Measurements from ENCODE around the gene IL10.

IL10 gene

DNA sequence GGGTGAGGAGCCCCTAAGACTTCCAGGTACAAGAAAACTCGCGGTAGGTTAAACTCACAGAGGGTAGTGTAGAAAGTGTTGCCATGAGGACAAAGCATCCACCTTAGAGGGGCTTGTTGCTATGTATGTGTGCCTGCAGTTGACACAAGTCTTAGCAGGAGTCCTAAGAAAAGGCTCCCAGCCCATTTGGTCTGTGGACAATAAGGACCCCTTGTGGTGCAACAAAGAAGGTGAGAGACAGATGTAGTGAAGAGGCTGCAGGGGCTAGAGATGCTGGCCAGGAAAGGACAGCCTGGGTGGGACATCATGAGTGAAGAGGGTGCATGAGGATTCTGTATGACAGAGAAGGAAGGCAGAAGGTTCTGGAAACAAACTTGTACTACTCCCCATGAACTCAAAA, 36.3 kb upstream of the IL10 start:
- H3K4me3 ChIP-seq (ENCODE audit: low read depth, low read length), result no peak overlapping the region
- DNase-seq (ENCODE audit: low read depth), result no peak
- TF ChIP-seq, protein P1, sequence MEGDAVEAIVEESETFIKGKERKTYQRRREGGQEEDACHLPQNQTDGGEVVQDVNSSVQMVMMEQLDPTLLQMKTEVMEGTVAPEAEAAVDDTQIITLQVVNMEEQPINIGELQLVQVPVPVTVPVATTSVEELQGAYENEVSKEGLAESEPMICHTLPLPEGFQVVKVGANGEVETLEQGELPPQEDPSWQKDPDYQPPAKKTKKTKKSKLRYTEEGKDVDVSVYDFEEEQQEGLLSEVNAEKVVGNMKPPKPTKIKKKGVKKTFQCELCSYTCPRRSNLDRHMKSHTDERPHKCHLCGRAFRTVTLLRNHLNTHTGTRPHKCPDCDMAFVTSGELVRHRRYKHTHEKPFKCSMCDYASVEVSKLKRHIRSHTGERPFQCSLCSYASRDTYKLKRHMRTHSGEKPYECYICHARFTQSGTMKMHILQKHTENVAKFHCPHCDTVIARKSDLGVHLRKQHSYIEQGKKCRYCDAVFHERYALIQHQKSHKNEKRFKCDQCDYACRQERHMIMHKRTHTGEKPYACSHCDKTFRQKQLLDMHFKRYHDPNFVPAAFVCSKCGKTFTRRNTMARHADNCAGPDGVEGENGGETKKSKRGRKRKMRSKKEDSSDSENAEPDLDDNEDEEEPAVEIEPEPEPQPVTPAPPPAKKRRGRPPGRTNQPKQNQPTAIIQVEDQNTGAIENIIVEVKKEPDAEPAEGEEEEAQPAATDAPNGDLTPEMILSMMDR (IDR thresholded peaks at IDR 0.05; ENCODE audit: control insufficient read depth, extremely low read depth, insufficient read depth), result no peak

DNA sequence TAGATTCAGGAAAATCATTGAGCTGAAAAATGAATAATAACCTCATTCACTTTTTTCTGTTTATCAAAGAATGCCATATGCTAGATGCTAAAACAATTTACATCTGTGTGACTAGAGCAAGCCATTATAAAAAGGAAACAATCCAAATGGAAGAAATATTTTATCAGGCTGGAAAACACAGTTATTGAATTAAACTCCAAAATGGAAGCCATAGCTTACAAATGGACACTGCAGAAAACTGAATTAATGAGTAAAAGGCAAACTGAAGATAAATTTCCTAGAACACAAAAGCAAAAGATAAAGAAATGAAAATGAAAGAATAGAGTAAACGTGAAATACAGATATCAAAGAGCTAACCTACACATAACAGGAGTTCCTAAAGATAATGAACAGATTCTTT, 33.1 kb upstream of the IL10 start:
- no peak overlapping the region for H3K4me3 ChIP-seq (ENCODE audit: low read depth, low read length)
- TF ChIP-seq, protein P1 (IDR thresholded peaks at IDR 0.05; ENCODE audit: control insufficient read depth, extremely low read depth, insufficient read depth), result no peak
- no peak for DNase-seq (ENCODE audit: low read depth)

DNA sequence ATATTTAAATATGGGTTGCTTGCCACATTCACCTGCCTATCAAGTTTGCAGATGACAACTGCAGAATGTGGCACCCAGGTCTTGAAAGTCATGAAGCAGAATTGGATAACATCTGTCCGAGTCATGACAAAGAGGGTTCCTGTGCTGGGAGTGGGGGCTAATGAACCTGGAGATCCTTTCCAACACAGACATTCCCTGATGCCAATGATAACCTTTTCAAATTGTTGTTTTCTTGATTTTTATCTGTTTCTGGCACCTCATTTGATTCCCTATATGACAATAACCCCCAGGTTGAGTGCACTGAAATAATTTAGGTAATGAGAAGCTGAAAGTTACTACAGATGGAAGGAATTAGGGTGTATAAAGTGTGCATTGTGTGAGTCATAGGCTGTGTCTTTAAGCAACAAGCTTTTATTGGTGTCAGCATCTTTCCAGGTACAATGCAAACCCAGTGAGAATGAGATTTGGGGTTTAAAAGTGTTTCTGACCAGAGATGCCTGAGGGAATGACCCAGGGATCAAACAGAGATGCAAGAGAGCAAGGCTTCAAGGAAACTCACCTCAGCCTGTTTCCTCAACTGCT, 32.0 kb upstream of the IL10 start:
- TF ChIP-seq, protein P1 (IDR thresholded peaks at IDR 0.05; ENCODE audit: control insufficient read depth, extremely low read depth, insufficient read depth), result no peak
- no peak overlapping the region for H3K4me3 ChIP-seq (ENCODE audit: low read depth, low read length)
- DNase-seq (ENCODE audit: low read depth), result no peak

DNA sequence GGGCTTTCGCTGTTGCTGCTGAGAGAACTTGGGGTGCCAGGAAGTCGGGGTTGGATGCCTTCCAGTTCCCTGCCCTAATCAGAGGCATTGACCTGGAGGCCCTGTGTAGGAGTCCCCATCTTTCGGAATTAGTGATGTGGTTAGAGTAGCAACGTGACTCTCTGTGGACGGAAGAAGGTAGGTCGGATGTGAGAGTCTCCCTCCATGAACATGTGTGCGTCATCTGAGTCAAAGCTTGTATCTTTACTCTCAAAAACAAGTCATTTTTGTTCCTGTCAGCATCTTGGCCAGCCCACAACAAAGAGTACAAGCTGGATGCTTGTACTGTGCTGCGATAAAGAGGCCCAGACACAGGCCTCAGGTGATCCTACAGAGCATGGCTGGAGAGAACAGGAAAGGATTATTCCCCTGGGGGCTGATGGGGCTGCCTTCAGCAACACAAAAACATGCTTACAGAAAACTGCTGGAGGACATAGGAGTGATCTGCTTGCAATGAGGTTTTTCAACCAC, 31.0 kb upstream of the IL10 start:
- no peak overlapping the region for H3K4me3 ChIP-seq (ENCODE audit: low read depth, low read length)
- TF ChIP-seq, protein P1 (IDR thresholded peaks at IDR 0.05; ENCODE audit: control insufficient read depth, extremely low read depth, insufficient read depth), result no peak
- DNase-seq (ENCODE audit: low read depth), result no peak

DNA sequence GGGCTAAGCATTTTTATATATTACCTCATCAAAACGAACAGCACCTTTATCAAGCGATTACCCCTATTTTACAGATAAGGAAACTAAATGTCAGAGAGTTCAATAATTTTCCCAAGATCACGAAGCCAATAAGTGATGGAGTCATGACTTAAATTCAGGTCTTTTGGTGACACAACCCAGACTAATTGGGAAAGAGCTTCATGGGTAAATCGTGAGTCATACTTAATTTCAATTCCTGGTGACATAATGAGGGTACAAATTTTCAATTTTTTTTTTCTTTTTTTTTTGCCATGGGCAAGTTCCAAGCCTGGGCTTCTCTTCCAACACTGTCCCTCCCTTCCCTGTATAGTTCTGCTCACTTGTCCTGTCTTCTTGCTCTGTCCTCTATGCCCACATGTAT, 30.1 kb upstream of the IL10 start:
- no peak overlapping the region for H3K4me3 ChIP-seq (ENCODE audit: low read depth, low read length)
- TF ChIP-seq, protein P1 (IDR thresholded peaks at IDR 0.05; ENCODE audit: control insufficient read depth, extremely low read depth, insufficient read depth), result no peak
- DNase-seq (ENCODE audit: low read depth), result no peak

DNA sequence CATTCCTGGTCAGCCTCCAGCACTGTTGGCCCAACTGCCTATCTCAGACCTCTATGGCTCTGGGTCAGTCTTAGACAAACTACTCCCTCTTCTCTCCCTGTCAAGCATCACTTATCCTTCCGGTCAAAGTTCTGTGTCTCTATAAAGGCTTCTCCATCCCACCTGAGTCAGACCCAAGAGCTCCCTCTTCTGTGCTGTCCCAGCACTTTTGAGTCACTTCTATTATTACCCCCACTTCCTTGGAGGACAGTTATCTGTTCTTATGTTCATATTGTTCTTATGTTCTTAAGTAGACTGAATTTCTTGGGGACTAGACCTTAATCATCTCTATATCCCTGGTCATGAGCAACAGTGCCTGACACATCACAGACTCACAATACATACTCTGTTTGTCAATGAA, 29.2 kb upstream of the IL10 start:
- TF ChIP-seq, protein P1 (IDR thresholded peaks at IDR 0.05; ENCODE audit: control insufficient read depth, extremely low read depth, insufficient read depth), result no peak
- DNase-seq (ENCODE audit: low read depth), result no peak
- no peak overlapping the region for H3K4me3 ChIP-seq (ENCODE audit: low read depth, low read length)

DNA sequence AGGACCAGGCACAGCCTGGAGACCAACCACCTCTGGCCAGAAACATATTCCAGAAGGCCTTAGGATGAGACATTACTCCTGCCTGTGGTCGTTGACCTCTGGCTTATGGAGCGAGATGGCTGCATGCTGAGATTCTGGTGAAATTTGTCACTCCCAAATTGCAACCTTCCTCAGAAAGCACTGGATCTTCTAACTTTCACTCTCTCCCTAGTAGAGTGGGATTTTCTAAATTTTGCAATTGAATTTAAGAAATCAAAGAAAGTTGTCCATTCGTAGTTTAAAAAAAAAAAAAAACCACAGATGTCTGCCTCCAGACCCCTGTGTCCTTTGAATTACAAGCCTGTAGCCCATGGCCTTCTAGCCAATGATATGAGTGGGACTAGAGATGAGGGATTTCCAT, 28.6 kb upstream of the IL10 start:
- no peak for DNase-seq (ENCODE audit: low read depth)
- no peak overlapping the region for H3K4me3 ChIP-seq (ENCODE audit: low read depth, low read length)
- TF ChIP-seq, protein P1 (IDR thresholded peaks at IDR 0.05; ENCODE audit: control insufficient read depth, extremely low read depth, insufficient read depth), result no peak
